Caco-2 (cell line): Measurements from ENCODE around the gene NTNG1. TPM values are rescaled to one million over a fixed set of nuclear protein-coding genes. Genes with fewer than 3 reads are reported as not detected.

Source experiments
- BruUV-seq: library from RNA; stranded (reverse); fragments of 400-500 nt; replicated peaks from 2 replicates; lab custom pipeline; 2021; lab: Mats Ljungman, UMichigan
- CTCF ChIA-PET: fragments of 300-600 bp; sonication (Branson Sonifier 250); formaldehyde crosslinking; loops from one replicate; lab custom pipeline; 2022; ENCODE audit warnings: antibody characterized with exemption; lab: Charles Lee
- POLR2A ChIA-PET: fragments of 300-600 bp; sonication (Branson Sonifier 250); formaldehyde crosslinking; loops from one replicate; lab custom pipeline; 2022; ENCODE audit warnings: antibody characterized with exemption; lab: Charles Lee
- DNase-seq, 2 experiments: peaks; one replicate each; pipeline versions ENCODE4 v3.0.0 to v3.0.0-alpha.2; 2020 to 2022
- H3K27me3 ChIP-seq: replicated peaks from 2 replicates; pipeline ENCODE4 v1.6.0; 2011; ENCODE audit warnings: low read length; ENCODE audit not compliant: control insufficient read depth, insufficient read depth
- H3K36me3 ChIP-seq: 2 replicates; pipeline ENCODE4 v1.5.1; 2011; ENCODE audit warnings: low read length; ENCODE audit not compliant: control insufficient read depth, insufficient read depth
- H3K4me1 ChIP-seq: fragments of 250-450 bp; sonication (Bioruptor Pico); 2 replicates; pipeline ENCODE4 v1.5.1; 2020; ENCODE audit warnings: mild to moderate bottlenecking
- H3K4me3 ChIP-seq: 2 replicates; pipeline ENCODE4 v1.5.1; 2011; ENCODE audit warnings: low read depth, mild to moderate bottlenecking, control low read depth, low read length
- H3K9me3 ChIP-seq: fragments of 250-450 bp; sonication (Bioruptor Pico); 2 replicates; pipeline ENCODE4 v1.5.1; 2020; ENCODE audit warnings: mild to moderate bottlenecking, moderate library complexity
- H3K27ac Mint-ChIP-seq: one replicate; pipeline ENCODE4 v1.8.0; 2022; ENCODE audit warnings: mixed read lengths; ENCODE audit not compliant: unreplicated experiment
- H3K27me3 Mint-ChIP-seq: one replicate; pipeline ENCODE4 v1.8.0; 2022; ENCODE audit warnings: mixed read lengths; ENCODE audit not compliant: insufficient read depth, unreplicated experiment
- H3K36me3 Mint-ChIP-seq: one replicate; pipeline ENCODE4 v1.8.0; 2022; ENCODE audit warnings: mild to moderate bottlenecking, mixed read lengths; ENCODE audit not compliant: insufficient read depth, unreplicated experiment
- H3K4me1 Mint-ChIP-seq: one replicate; pipeline ENCODE4 v1.8.0; 2022; ENCODE audit warnings: low read depth, mixed read lengths; ENCODE audit not compliant: unreplicated experiment
- H3K4me3 Mint-ChIP-seq: one replicate; pipeline ENCODE4 v1.8.0; 2022; ENCODE audit warnings: mild to moderate bottlenecking, moderate library complexity, mixed read lengths; ENCODE audit not compliant: unreplicated experiment
- H3K9me3 Mint-ChIP-seq: one replicate; pipeline ENCODE4 v1.8.0; 2022; ENCODE audit warnings: mixed read lengths; ENCODE audit not compliant: unreplicated experiment
- intact Hi-C: fragments of 100-400 bp; cut with micrococcal nuclease; formaldehyde crosslinking; loops from one replicate; pipeline ENCODE4 v1.10.0; 2022; ENCODE audit not compliant: unreplicated experiment
- total RNA-seq: library from RNA; stranded (reverse); gene quantifications from 2 replicates; pipeline ENCODE4 v1.2.3, GENCODE V29; 2022
- TF ChIP-seq, protein P1 (sequence below), 2 experiments: fragments of 200-600 bp in 1 of 2; IDR thresholded peaks; 1 replicate in 1 of 2; 2 replicates in 1 of 2; pipeline versions ENCODE4 v1.5.1 to v1.8.0; 2011 to 2022; ENCODE audit warnings: antibody characterized with exemption in 1 of 2, control low read depth in 1 of 2, inconsistent platforms in 1 of 2, low read depth in 1 of 2, low read length in 1 of 2, mild to moderate bottlenecking in 1 of 2, moderate library complexity in 1 of 2; ENCODE audit not compliant: insufficient read depth in 1 of 2, severe bottlenecking in 1 of 2, unreplicated experiment in 1 of 2

NTNG1 gene
- total RNA-seq, 1 experiment from 2014 or later = not detected

DNA sequence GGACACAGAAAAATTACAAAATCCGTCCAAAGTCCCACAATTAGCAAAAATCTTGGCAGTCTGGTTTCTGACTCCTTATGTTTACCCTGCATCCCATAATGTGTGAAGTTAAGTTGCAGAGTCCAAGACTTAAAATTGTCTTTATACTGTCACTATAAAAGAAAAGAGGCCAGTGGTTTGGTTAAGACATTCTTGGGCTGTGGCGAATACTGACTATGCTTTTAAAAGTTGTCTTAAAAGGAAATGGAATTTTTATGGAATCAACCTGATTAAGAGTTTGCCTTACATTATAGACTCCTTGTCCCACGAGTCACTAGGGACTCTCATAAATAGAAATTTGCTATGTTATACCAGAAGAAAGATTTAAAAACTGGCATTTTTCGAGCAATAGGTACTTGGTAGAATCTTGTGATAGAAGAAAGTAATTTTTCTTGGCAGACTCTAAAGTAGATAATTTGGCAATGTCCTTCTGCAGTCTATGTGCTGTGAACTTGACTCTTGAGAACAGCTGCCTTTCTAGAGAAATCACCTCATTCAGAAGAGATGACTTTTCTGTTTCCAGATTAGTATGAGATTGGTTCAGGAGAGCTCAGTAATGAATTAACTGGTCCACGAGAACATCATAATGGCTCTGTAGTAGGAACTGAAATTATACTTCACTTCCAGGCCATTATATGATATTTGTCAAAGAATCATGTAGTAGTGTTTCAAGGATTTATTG is 31.8 kb downstream of the NTNG1 start:
- H3K9me3 Mint-ChIP-seq = no peaks in the 10 kb centered on the region
- no peaks in the 10 kb centered on the region for H3K27me3 Mint-ChIP-seq

DNA sequence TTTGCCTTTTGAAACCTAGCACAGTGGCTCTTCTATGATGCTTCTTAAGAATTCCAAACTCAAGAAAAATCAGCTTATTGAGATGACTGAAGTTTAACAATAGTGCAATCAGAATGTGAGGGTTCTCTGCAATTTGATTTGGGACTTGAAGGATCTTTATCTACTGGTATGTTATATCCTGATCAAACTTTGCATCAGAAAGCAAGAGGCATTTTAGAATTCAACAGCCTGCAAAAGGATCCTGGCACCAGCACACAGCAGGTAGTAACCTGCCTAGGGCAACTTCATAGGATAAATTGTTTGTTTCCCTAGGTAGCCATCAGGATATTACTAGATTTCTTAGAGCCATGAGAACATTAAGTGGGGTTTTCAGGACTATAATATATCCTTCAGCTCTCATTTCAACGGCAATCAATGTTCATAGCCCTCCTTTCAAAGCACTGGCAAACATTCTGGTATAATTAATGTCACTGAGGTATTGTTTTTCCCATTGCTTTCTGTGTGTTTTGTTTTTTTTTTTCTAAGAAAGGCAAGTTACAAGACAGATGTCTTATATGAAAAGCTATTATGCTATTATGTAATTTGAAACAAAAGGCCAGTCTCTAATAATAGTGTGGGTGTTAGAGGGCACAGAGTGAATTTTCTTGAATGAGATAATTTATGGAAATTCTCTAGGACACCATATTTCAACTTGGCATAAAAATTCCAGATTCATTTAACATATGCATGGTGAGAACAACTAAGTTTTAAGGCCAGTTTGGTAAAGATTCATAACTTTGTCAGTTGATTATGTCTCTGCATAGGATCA is 34.5 kb downstream of the NTNG1 start:
- Histone ChIP-seq H3K27me3 (no peaks in the 10 kb centered on the region), H3K4me3 (no peak overlapping the region), H3K36me3 (no peaks in the 10 kb centered on the region), H3K4me1 (no peaks in the 10 kb centered on the region), H3K9me3 (no peaks in the 10 kb centered on the region)
- BruUV-seq = no TSS peak
- Mint-ChIP-seq H3K4me3 (no peak overlapping the region), H3K27me3 (no peaks in the 10 kb centered on the region), H3K4me1 (no peaks in the 10 kb centered on the region), H3K36me3 (no peaks in the 10 kb centered on the region), H3K27ac (no peak overlapping the region), H3K9me3 (no peaks in the 10 kb centered on the region)
- ChIA-PET CTCF (no interaction called here), POLR2A (no interaction called here)
- TF ChIP-seq, protein P1, sequence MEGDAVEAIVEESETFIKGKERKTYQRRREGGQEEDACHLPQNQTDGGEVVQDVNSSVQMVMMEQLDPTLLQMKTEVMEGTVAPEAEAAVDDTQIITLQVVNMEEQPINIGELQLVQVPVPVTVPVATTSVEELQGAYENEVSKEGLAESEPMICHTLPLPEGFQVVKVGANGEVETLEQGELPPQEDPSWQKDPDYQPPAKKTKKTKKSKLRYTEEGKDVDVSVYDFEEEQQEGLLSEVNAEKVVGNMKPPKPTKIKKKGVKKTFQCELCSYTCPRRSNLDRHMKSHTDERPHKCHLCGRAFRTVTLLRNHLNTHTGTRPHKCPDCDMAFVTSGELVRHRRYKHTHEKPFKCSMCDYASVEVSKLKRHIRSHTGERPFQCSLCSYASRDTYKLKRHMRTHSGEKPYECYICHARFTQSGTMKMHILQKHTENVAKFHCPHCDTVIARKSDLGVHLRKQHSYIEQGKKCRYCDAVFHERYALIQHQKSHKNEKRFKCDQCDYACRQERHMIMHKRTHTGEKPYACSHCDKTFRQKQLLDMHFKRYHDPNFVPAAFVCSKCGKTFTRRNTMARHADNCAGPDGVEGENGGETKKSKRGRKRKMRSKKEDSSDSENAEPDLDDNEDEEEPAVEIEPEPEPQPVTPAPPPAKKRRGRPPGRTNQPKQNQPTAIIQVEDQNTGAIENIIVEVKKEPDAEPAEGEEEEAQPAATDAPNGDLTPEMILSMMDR (IDR thresholded peaks at IDR 0.05; ENCODE audit: insufficient read depth in 1 of 2, low read depth in 1 of 2, low read length in 1 of 2, severe bottlenecking in 1 of 2, unreplicated experiment in 1 of 2) = no peak
- intact Hi-C loops = no loop called here
- DNase-seq = no peak

More for the DNA sequence above, 31.8 kb downstream of the NTNG1 start:
- Mint-ChIP-seq H3K27ac (no peak overlapping the region), H3K4me3 (no peak overlapping the region), H3K36me3 (no peaks in the 10 kb centered on the region), H3K4me1 (no peaks in the 10 kb centered on the region)
- DNase-seq = no peak
- ChIA-PET POLR2A (no interaction called here), CTCF (no interaction called here)
- BruUV-seq = no TSS peak
- Histone ChIP-seq H3K9me3 (no peaks in the 10 kb centered on the region), H3K4me3 (no peak overlapping the region), H3K4me1 (no peaks in the 10 kb centered on the region), H3K36me3 (no peaks in the 10 kb centered on the region), H3K27me3 (no peaks in the 10 kb centered on the region)
- intact Hi-C loops = no loop called here
- TF ChIP-seq, protein P1 (IDR thresholded peaks at IDR 0.05; ENCODE audit: insufficient read depth in 1 of 2, low read depth in 1 of 2, low read length in 1 of 2, severe bottlenecking in 1 of 2, unreplicated experiment in 1 of 2) = no peak

DNA sequence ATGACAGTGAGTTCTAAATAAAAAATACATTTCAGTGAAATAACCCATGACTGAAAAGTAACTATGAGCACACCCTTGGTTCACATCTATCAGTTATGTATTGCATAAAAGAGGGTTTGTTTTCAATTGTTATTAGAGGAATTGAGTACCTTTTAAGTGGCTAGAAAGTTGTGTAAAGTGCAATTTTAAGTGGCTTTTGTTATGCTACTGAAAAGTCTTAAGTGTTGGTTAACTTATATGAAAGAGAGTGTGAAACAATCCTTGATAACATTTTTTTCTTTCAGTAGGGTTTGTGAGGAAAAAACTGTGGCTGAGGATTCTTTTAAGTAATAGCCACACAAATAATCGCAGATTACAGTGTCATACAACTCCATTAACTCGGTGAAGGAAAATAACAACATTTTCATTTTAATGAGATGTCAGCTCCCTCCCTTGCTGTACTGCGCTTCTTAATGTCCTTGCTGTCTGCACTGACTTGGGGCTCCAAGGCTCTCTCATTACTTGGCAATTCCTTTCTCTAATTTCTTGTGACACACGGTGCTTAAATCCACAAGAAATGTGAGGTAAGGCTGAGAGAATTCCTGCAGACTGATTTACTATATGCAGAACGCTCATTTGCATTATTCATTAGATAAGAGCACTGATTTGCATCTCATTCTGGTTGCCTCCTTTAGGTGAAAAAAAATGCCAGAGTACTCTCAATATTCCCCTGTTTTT is 40.6 kb downstream of the NTNG1 start:
- no TSS peak for BruUV-seq
- POLR2A ChIA-PET = no interaction called here
- Mint-ChIP-seq H3K4me1 (no peaks in the 10 kb centered on the region), H3K27ac (no peak overlapping the region), H3K36me3 (no peaks in the 10 kb centered on the region), H3K4me3 (no peak overlapping the region), H3K9me3 (no peaks in the 10 kb centered on the region), H3K27me3 (no peaks in the 10 kb centered on the region)
- no peaks in the 10 kb centered on the region for H3K36me3 ChIP-seq
- H3K9me3 ChIP-seq = no peaks in the 10 kb centered on the region
- CTCF ChIA-PET = no interaction called here
- TF ChIP-seq, protein P1 (IDR thresholded peaks at IDR 0.05; ENCODE audit: insufficient read depth in 1 of 2, low read depth in 1 of 2, low read length in 1 of 2, severe bottlenecking in 1 of 2, unreplicated experiment in 1 of 2) = no peak
- no peaks in the 10 kb centered on the region for H3K4me1 ChIP-seq
- no peak overlapping the region for H3K4me3 ChIP-seq
- no peaks in the 10 kb centered on the region for H3K27me3 ChIP-seq
- intact Hi-C loops = no loop called here
- no peak for DNase-seq
